ENCODE measurements around the gene SLC17A9.

SLC17A9 gene

DNA sequence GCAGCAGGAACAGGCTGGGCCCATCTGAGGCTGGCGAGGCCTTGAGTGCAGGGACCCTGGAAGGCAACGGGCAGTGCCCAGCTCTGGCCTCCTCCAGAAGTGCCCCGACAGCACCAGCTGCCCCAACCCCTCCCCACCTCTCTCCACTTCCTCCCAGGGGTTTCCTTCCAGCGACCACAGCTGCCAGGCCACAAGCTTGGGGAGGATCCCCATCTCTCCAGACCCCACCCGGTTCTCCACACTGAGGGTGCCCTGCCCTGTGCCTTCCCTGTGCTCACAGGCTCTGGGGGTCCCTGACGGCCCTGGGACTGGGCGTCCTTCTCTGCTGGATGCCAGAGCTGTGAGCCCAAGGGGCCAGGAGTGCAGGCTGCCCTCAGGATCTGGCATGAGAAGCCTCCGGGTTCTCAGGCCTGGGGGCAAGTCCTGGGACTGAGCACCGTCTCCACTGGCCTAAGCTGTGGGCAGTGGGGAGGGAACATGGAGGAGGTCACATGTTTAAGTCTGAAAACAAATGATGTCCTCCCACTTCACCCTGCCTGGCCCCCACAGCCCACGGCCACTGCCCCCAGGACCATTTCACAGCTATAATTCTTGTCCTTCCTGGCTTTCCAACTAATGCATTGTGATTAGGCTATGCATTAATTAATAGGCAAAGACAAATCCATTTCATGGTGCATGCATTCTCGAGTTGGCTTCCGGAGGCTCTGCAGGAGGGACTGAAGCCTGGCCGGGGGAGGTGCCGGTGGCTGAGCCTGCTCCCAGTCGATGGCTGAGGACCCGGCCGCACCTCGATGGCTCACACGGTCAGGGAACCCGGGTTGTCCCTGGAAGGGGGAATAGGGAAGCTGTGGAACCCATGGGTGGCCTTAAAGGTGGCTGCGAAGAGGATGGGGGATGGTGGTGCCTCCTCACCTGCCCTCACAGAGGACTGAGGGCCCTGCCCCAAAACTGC is 29.9 kb downstream of the SLC17A9 start:
- no peak for DNase-seq (ENCODE audit: low read depth)

GRCh38 chr20:62983210-62983609 is 30.7 kb downstream of the SLC17A9 start:
- DNase-seq (ENCODE audit: low read depth): no peak

DNA sequence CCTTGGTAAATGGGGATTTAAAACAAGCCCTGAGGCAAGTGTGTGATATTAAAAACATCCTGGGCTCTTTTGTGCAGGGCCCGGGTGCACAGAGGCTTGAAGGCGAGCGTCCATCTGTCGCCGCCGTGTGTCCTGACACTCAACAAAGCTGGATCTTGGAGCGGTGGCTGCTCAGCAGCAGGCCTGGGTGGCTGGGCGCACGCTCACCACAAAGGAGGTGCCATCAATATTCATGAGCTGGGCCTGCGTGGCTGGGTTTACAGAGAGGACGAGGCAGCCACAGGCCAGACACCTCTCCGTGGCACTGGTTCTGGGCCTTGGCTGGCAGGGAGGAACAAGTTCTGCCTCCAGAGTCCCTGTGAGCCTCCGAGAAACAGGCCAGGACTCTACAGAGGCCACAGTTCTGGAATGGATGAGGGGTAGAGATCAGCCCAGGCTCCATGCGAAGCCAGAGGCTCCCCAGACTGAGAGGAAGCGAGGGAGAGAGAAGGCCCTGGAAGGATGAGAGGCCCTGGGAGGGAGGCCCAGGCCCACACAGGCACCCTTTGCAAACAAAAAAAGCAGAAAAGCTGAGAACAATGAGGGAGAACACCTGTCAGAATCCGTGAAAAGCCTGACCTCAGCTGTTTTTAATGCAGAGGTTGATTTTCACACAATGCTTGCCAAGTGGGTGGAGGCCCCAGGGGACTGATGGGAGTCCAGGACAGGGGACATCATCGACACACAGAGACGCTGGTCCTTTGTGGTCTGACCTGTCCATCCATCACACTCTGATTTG is 32.3 kb downstream of the SLC17A9 start:
- DNase-seq (ENCODE audit: low read depth): no peak

- DNase-seq (ENCODE audit: low read depth): no peak
Observed at GRCh38 chr20:62985444-62985778, 32.9 kb downstream of the SLC17A9 start.

DNA sequence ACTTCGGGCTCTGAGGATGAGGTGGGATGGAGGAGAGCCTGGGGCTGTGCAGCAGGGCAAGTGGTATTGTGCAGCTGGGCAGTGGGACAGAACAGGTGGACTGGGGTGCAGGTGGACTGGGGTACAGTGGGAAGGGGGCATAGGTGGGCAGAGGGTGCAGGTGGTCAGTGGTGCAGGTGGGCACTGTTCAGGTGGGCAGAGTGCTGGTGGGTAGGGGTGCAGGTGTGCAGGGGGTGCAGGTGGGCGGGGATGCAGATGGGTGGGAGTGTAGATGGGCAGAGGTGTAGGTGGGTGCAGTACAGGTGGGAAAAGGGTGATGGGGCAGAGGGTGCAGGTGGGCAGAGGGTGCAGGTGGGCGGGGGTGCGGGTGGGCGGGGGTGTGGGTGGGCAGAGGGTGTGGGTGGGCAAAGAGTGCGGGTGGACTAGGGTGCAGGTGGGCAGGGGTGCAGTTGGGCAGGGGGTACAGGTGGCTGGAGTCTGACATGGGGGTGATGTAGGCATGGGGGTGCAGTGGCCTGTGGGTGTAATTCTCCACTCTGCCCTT is 33.8 kb downstream of the SLC17A9 start:
- no peak for DNase-seq (ENCODE audit: low read depth)

GRCh38 chr20:62987114-62987513 is 34.6 kb downstream of the SLC17A9 start:
- no peak for DNase-seq (ENCODE audit: low read depth)

- no peak for DNase-seq (ENCODE audit: low read depth)
Observed at GRCh38 chr20:62989201-62989601, 36.7 kb downstream of the SLC17A9 start.

DNA sequence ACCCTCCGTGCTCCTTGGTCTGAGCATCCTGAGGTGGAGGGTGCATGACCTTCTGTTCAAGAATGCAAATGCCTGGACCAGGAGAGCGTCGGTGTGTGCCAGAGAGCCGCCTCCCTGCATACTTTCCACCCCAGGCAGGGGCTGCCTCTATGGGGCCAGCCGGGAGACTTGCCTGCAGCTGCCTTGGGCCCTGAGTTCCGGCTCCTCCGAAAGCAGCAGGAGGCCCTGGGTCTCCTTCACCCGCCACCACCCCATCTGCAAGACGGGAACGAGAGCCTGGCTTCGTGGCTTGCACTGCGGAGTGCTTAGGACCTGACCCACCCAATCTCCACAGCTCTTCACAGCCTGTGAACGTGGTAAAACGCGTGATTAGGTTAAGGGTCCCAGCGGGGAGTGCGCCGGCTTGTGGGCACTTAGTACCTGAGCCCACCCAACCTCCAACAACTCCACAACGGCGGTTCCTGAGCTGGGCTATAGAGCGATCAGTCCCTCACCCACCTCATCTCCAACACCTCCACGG is 37.9 kb downstream of the SLC17A9 start:
- DNase-seq (ENCODE audit: low read depth): no peak

DNA sequence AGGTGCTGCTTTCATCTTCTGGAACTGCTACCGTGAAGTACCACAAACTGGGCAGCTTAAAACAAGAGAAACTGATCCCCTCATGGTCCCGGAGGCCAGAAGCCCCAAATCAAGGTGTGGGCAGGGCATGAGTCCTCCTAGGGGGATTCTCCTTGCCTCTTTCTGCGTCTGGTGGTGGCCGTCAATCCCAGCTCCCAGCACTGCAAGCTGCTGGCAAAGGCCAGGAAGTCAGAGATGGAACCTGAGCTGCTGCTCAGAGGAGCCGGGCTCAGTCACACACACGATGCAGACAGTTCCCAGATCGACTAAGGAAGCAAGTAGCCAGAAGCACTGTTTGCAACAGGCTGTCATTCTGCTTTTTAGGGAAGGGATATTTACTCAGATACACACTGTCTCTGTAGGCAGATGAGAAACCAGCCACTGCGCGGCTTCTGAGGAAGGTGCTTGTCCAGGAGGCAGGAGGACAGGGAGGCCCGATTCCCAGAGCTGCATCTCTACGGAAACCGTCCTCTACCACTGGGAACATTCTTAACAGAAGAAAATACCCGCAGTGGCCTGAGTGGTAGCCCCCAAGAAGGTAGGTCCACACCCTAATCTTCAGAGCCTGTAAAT is 38.8 kb downstream of the SLC17A9 start:
- DNase-seq (ENCODE audit: low read depth): no peak

- DNase-seq (ENCODE audit: low read depth): no peak
Observed at GRCh38 chr20:62991863-62992262, 39.4 kb downstream of the SLC17A9 start.

GRCh38 chr20:62993856-62994494 is 41.5 kb downstream of the SLC17A9 start:
- no peak for DNase-seq (ENCODE audit: low read depth)

DNA sequence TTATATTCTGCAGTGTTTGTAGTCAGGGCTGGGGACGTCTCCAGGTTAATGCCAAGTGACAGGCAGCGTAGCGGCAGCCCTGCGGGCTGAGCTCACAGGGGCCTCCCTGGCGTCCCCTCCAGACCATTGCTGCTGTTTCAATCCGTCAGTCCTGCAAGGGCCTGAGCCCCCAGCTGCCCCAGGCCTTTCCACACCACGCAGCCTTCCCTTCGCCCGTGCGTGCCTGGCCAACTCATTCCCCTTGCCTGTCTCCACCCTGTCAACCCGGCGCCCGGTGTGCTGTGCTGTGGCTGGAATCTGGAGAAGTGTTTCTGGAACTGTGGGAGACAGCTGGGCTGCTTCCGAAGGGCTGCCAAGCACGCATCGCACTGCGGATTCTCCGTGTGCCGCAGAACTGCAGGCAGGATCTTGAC is 42.4 kb downstream of the SLC17A9 start:
- DNase-seq (ENCODE audit: low read depth): no peak

GRCh38 chr20:62995481-62995880 is 43.0 kb downstream of the SLC17A9 start:
- no peak for DNase-seq (ENCODE audit: low read depth)

GRCh38 chr20:62995898-62996595 is 43.5 kb downstream of the SLC17A9 start:
- DNase-seq (ENCODE audit: low read depth): no peak

DNA sequence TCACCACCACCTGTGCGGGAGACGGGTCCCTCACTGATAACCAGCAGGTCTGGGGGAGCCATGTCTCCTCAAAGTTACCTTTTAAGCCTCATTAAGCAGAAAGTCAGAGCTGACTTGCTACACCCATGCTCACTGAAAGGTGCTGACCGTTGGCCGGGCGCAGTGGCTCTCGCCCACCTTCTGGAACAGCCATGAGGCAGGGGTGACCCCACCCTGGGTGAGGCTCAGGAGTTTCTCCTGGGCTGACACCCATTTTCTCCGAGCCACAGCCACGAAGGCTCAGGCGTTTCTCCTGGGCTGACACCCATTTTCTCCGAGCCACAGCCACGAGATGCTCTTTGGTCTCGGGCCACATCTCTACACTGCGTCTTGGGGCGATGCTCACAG is 44.1 kb downstream of the SLC17A9 start:
- no peak for DNase-seq (ENCODE audit: low read depth)

DNA sequence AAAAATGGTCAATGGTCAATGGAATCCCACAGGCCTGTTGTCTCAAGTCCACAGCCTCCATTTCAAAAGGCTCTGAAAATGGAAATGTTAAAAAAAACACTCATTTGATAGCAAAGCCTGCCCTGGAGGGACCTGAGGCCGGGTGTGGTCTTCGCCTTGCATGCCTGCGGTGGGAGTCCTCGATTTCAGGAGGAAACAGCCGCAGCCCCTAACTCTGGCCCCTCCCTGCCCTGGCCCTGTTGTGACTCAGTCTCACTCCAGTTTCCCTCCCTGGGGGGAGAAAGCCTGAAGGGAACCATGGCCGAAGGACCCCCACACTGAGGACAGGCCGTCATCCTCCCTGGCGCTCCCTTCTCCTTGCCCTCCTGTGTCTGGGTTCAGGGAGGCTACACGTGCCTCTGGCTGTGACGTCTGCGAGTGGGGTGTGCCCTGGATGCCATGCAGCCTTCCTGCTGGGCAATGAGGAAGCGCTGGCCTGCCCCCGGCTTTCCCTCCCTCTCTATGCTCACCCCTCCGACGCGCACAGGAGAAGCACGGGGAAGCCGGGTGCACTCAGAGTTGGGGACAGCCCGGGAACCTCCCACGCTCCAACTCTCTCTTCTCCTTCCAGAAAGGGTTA is 45.0 kb downstream of the SLC17A9 start:
- DNase-seq (ENCODE audit: low read depth): no peak

DNA sequence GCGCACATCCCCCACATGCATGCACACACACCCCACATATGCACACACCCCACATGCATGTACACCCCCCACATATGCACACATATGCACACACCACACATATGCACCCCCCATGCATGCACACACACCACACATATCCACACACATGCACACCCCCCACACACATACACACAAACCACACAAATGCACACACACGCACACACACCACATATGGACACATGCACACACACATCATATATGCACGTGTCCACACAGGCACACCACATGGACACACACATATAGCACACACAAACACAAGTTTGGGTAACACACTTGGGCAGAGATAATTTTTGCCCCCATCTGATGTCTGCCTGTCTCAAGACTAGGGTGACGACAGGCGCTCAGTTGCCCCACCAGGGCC is 45.9 kb downstream of the SLC17A9 start:
- DNase-seq (ENCODE audit: low read depth): no peak

DNA sequence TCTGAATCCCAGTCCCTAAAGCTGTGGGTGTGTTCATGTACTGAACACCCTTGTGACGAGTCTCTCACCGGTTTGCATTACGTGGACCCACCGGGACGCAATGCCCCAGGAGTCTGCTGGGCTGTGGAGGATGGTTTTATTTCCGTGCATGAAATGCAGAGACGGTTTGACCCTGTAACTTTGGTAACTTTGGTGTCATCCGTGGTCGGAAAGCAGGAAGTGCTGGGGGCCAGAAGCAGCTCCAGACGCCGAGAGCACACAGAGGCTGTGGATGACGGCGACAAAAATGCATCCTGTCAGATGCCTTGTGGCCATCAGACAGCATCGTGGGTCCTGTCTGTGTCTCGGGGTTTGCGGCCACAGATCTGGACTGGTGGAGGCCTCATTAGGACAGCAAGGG is 47.1 kb downstream of the SLC17A9 start:
- DNase-seq (ENCODE audit: low read depth): no peak

- DNase-seq (ENCODE audit: low read depth): no peak
Observed at GRCh38 chr20:63000036-63000435, 47.5 kb downstream of the SLC17A9 start.

- no peak for DNase-seq (ENCODE audit: low read depth)
Observed at GRCh38 chr20:63000958-63001357, 48.4 kb downstream of the SLC17A9 start.

- no peak for DNase-seq (ENCODE audit: low read depth)
Observed at GRCh38 chr20:63002511-63002910, 50.0 kb downstream of the SLC17A9 start.
